Astrocyte (in vitro differentiated cells and primary cell): Measurements from ENCODE around the gene RTRAF. TPM values are rescaled to one million over a fixed set of nuclear protein-coding genes. Genes with fewer than 3 reads are reported as not detected.

ENCODE experiments used
- DNase-seq: peaks from one replicate; pipeline ENCODE4 v3.0.0-alpha.2; 2010; ENCODE audit warnings: low read depth
- FAIRE-seq: peaks from 2 replicates; lab custom pipeline; 2011; peaks lifted over from hg19 to GRCh38; lab: Jason Lieb, UNC
- H2AFZ ChIP-seq: 2 replicates; pipeline ENCODE4 v1.6.0; 2012; ENCODE audit warnings: low read depth, low read length, inconsistent platforms
- H3K27ac ChIP-seq: 2 replicates; pipeline ENCODE4 v1.5.1; 2011; ENCODE audit warnings: low read depth, low read length, inconsistent platforms
- H3K27me3 ChIP-seq: 2 replicates; pipeline ENCODE4 v1.6.0; 2011; ENCODE audit warnings: low read length, inconsistent platforms; ENCODE audit not compliant: insufficient read depth
- H3K36me3 ChIP-seq: 2 replicates; pipeline ENCODE4 v1.5.1; 2011; ENCODE audit warnings: low read length, inconsistent platforms; ENCODE audit not compliant: insufficient read depth
- H3K4me1 ChIP-seq: 2 replicates; pipeline ENCODE4 v1.5.1; 2011; ENCODE audit warnings: low read length, inconsistent platforms; ENCODE audit not compliant: insufficient read depth
- H3K4me2 ChIP-seq: 2 replicates; pipeline ENCODE4 v1.6.0; 2012; ENCODE audit warnings: low read length, inconsistent platforms
- H3K4me3 ChIP-seq: 2 replicates; pipeline ENCODE4 v1.5.1; 2011; ENCODE audit warnings: low read depth, mild to moderate bottlenecking, low read length, inconsistent platforms; ENCODE audit not compliant: insufficient read depth
- H3K79me2 ChIP-seq: 2 replicates; pipeline ENCODE4 v1.6.0; 2012; ENCODE audit warnings: mild to moderate bottlenecking, low read length, inconsistent platforms; ENCODE audit not compliant: insufficient read depth
- H3K9ac ChIP-seq: 2 replicates; pipeline ENCODE4 v1.6.0; 2012; ENCODE audit warnings: mild to moderate bottlenecking, low read length, inconsistent platforms
- H3K9me3 ChIP-seq: 2 replicates; pipeline ENCODE4 v1.5.1; 2012; ENCODE audit warnings: low read depth, mild to moderate bottlenecking, low read length, inconsistent platforms; ENCODE audit not compliant: insufficient read depth
- H4K20me1 ChIP-seq: 2 replicates; pipeline ENCODE4 v1.6.0; 2012; ENCODE audit warnings: low read length, inconsistent platforms; ENCODE audit not compliant: insufficient read depth
- H3K27ac Mint-ChIP-seq: one replicate; pipeline ENCODE4 v1.8.0; 2021; ENCODE audit warnings: mild to moderate bottlenecking, mixed read lengths; ENCODE audit not compliant: unreplicated experiment
- H3K27me3 Mint-ChIP-seq: one replicate; pipeline ENCODE4 v1.8.0; 2021; ENCODE audit warnings: low read depth, mixed read lengths; ENCODE audit not compliant: unreplicated experiment
- H3K36me3 Mint-ChIP-seq: one replicate; pipeline ENCODE4 v1.8.0; 2021; ENCODE audit warnings: low read depth, mixed read lengths; ENCODE audit not compliant: unreplicated experiment
- H3K4me1 Mint-ChIP-seq: one replicate; pipeline ENCODE4 v1.8.0; 2021; ENCODE audit warnings: low read depth, mixed read lengths; ENCODE audit not compliant: unreplicated experiment
- H3K4me3 Mint-ChIP-seq: one replicate; pipeline ENCODE4 v1.8.0; 2021; ENCODE audit warnings: mild to moderate bottlenecking, moderate library complexity, mixed read lengths; ENCODE audit not compliant: unreplicated experiment
- H3K9me3 Mint-ChIP-seq: one replicate; pipeline ENCODE4 v1.8.0; 2021; ENCODE audit warnings: mild to moderate bottlenecking, mixed read lengths; ENCODE audit not compliant: unreplicated experiment
- EZH2 ChIP-seq: IDR thresholded peaks from 2 replicates; pipeline ENCODE4 v1.6.1; 2012; ENCODE audit warnings: mild to moderate bottlenecking, low read length, inconsistent platforms; ENCODE audit not compliant: insufficient read depth
- total RNA-seq: library from RNA; stranded (reverse); gene quantifications from 2 replicates; pipeline ENCODE4 v1.2.1, GENCODE V29; 2021
- TF ChIP-seq, protein P1 (sequence below): IDR thresholded peaks from 2 replicates; pipeline ENCODE4 v1.5.1; 2011; ENCODE audit warnings: low read depth, mild to moderate bottlenecking, inconsistent platforms, low read length, moderate library complexity; ENCODE audit not compliant: insufficient read depth

The RTRAF gene
- total RNA-seq, 1 donor from 2014 or later = 224 TPM

GRCh38 chr14:52049721-52050588 lies 60.6 kb downstream of the RTRAF start:
- H4K20me1 ChIP-seq = no peaks in the 10 kb centered on the region
- Mint-ChIP-seq H3K4me3 (no peak overlapping the region), H3K4me1 (peaks cover 28% of the 10 kb centered on the region)

GRCh38 chr14:52051251-52051650 lies 61.9 kb downstream of the RTRAF start:
- peaks cover 12% of the 10 kb centered on the region for H3K36me3 ChIP-seq

More at GRCh38 chr14:52049721-52050588, 60.6 kb downstream of the RTRAF start:
- Mint-ChIP-seq H3K27ac (no peak overlapping the region), H3K27me3 (peaks cover 9% of the 10 kb centered on the region), H3K36me3 (peaks cover 3% of the 10 kb centered on the region), H3K9me3 (no peaks in the 10 kb centered on the region)
- peaks cover 48% of the 10 kb centered on the region for H3K4me1 ChIP-seq
- no peak overlapping the region for H3K4me2 ChIP-seq
- H2AFZ ChIP-seq = no peak overlapping the region
- no peak overlapping the region for H3K4me3 ChIP-seq
- H3K9ac ChIP-seq = no peak overlapping the region
- H3K79me2 ChIP-seq = peaks cover 75% of the 10 kb centered on the region
- no peak for TF ChIP-seq EZH2
- TF ChIP-seq, protein P1, sequence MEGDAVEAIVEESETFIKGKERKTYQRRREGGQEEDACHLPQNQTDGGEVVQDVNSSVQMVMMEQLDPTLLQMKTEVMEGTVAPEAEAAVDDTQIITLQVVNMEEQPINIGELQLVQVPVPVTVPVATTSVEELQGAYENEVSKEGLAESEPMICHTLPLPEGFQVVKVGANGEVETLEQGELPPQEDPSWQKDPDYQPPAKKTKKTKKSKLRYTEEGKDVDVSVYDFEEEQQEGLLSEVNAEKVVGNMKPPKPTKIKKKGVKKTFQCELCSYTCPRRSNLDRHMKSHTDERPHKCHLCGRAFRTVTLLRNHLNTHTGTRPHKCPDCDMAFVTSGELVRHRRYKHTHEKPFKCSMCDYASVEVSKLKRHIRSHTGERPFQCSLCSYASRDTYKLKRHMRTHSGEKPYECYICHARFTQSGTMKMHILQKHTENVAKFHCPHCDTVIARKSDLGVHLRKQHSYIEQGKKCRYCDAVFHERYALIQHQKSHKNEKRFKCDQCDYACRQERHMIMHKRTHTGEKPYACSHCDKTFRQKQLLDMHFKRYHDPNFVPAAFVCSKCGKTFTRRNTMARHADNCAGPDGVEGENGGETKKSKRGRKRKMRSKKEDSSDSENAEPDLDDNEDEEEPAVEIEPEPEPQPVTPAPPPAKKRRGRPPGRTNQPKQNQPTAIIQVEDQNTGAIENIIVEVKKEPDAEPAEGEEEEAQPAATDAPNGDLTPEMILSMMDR = no peak
- H3K27me3 ChIP-seq = no peaks in the 10 kb centered on the region
- no peak for DNase-seq
- FAIRE-seq = no peak
- H3K36me3 ChIP-seq = peaks cover 12% of the 10 kb centered on the region
- no peaks in the 10 kb centered on the region for H3K9me3 ChIP-seq
- no peak overlapping the region for H3K27ac ChIP-seq

More at GRCh38 chr14:52051251-52051650, 61.9 kb downstream of the RTRAF start:
- Mint-ChIP-seq H3K27ac (peak overlapping the region; percentile 80), H3K4me1 (peaks cover 22% of the 10 kb centered on the region), H3K36me3 (peaks cover 3% of the 10 kb centered on the region), H3K4me3 (peak overlapping the region; percentile 35), H3K27me3 (peaks cover 9% of the 10 kb centered on the region), H3K9me3 (no peaks in the 10 kb centered on the region)
- Histone ChIP-seq H2AFZ (no peak overlapping the region), H3K79me2 (peaks cover 74% of the 10 kb centered on the region), H3K4me1 (peaks cover 47% of the 10 kb centered on the region), H3K4me2 (peak overlapping the region; percentile 67), H4K20me1 (no peaks in the 10 kb centered on the region), H3K4me3 (peak overlapping the region; percentile 15), H3K27me3 (no peaks in the 10 kb centered on the region), H3K9ac (peak overlapping the region; percentile 73), H3K27ac (peak overlapping the region; percentile 91), H3K9me3 (no peaks in the 10 kb centered on the region)
- TF ChIP-seq, protein P1 = no peak
- TF ChIP-seq EZH2 = no peak
- DNase-seq = no peak
- no peak for FAIRE-seq
